Esophagus squamous epithelium (tissue), 4 donors: ENCODE data around the gene MRM2.

Experiments
- CTCF ChIP-seq, 6 experiments: fragments of 450-650 bp in 4 of 6; fragments of 200-600 bp in 2 of 6; sonication (generic) in 2 of 6; IDR thresholded peaks; one replicate each; pipeline ENCODE4 v1.5.1; 2016 to 2019; ENCODE audit warnings: antibody characterized with exemption in 6 of 6, mild to moderate bottlenecking in 4 of 6, moderate library complexity in 4 of 6
- POLR2A ChIP-seq, 4 donors: fragments of 450-650 bp; IDR thresholded peaks; one replicate each; pipeline ENCODE4 v1.6.1; 2017; ENCODE audit warnings: antibody characterized with exemption in 4 of 4, mild to moderate bottlenecking in 4 of 4, moderate library complexity in 3 of 4

GRCh38 chr7:2266911-2267310 is 24.9 kb upstream of the MRM2 start:
- no peak for TF ChIP-seq CTCF (IDR thresholded peaks at IDR 0.05)
- no peak for TF ChIP-seq POLR2A (IDR thresholded peaks at IDR 0.05)
